A673 (cell line): ENCODE results near the gene PRSS27. TPM values are rescaled to one million over a fixed set of nuclear protein-coding genes. Genes with fewer than 3 reads are reported as not detected.

Experiments used
- BruUV-seq: library from RNA; stranded (reverse); fragments of 400-500 nt; replicated peaks from 2 replicates; lab custom pipeline; 2021; lab: Mats Ljungman, UMichigan
- CTCF ChIA-PET: fragments of 300-600 bp; sonication (Branson Sonifier 250); formaldehyde crosslinking; loops from one replicate; lab custom pipeline; 2022; ENCODE audit warnings: antibody characterized with exemption; lab: Charles Lee
- POLR2A ChIA-PET: fragments of 300-600 bp; sonication (Branson Sonifier 250); formaldehyde crosslinking; loops from one replicate; lab custom pipeline; 2022; ENCODE audit warnings: antibody characterized with exemption; ENCODE audit not compliant: low non-redundant PET; lab: Charles Lee
- DNase-seq: peaks from one replicate; pipeline ENCODE4 v3.0.0-alpha.2; 2015; ENCODE audit warnings: low spot score
- H3K27ac ChIP-seq: fragments of 200-600 bp; sonication (generic); 2 replicates; pipeline ENCODE4 v1.5.1; 2016; ENCODE audit warnings: mixed run types, low read depth, mild to moderate bottlenecking, mixed read lengths, antibody characterized with exemption, low read length; ENCODE audit not compliant: poor library complexity, severe bottlenecking
- H3K27me3 ChIP-seq: fragments of 200-600 bp; sonication (generic); replicated peaks from 2 replicates; pipeline ENCODE4 v1.6.1; 2017; ENCODE audit warnings: mixed run types, low read depth, mild to moderate bottlenecking, mixed read lengths, antibody characterized with exemption, low read length; ENCODE audit not compliant: insufficient read depth, poor library complexity
- H3K36me3 ChIP-seq: fragments of 200-600 bp; sonication (generic); 2 replicates; pipeline ENCODE4 v1.6.1; 2016; ENCODE audit warnings: mixed run types, mild to moderate bottlenecking, mixed read lengths, antibody characterized with exemption, low read length; ENCODE audit not compliant: insufficient read depth, poor library complexity, severe bottlenecking
- H3K4me1 ChIP-seq: fragments of 200-600 bp; sonication (generic); 2 replicates; pipeline ENCODE4 v1.6.1; 2017; ENCODE audit warnings: mixed run types, mild to moderate bottlenecking, mixed read lengths, antibody characterized with exemption, low read length; ENCODE audit not compliant: insufficient read depth, poor library complexity, severe bottlenecking
- H3K4me3 ChIP-seq: fragments of 200-600 bp; sonication (generic); 2 replicates; pipeline ENCODE4 v1.5.1; 2016; ENCODE audit warnings: low read depth, mixed run types, mild to moderate bottlenecking, mixed read lengths, low read length; ENCODE audit not compliant: poor library complexity, severe bottlenecking
- H3K9me3 ChIP-seq: fragments of 200-600 bp; sonication (generic); 2 replicates; pipeline ENCODE4 v1.6.1; 2016; ENCODE audit warnings: mixed run types, low read depth, mild to moderate bottlenecking, mixed read lengths, antibody characterized with exemption, low read length; ENCODE audit not compliant: poor library complexity, severe bottlenecking
- EZH2 ChIP-seq: fragments of 200-600 bp; sonication (generic); IDR thresholded peaks from 2 replicates; pipeline ENCODE4 v1.6.1; 2017; ENCODE audit warnings: borderline replicate concordance, low read depth, mild to moderate bottlenecking, mixed read lengths, antibody characterized with exemption, low read length; ENCODE audit not compliant: poor library complexity, severe bottlenecking
- intact Hi-C: fragments of 100-400 bp; cut with micrococcal nuclease; formaldehyde crosslinking; loops from one replicate; pipeline ENCODE4 v1.10.0; 2022; ENCODE audit not compliant: unreplicated experiment
- total RNA-seq: library from RNA; stranded (reverse); gene quantifications from 2 replicates; pipeline ENCODE4 v1.2.3, GENCODE V29; 2021
- TF ChIP-seq, protein P1 (sequence below): fragments of 300-800, 200-600 bp; sonication (generic); conservative IDR thresholded peaks from 2 replicates; pipeline ENCODE4 v1.5.1; 2017; ENCODE audit warnings: low read depth, mild to moderate bottlenecking, antibody characterized with exemption, low read length, moderate library complexity, mixed read lengths

PRSS27 gene
- total RNA-seq, 1 experiment from 2014 or later, result 1.3 TPM

DNA sequence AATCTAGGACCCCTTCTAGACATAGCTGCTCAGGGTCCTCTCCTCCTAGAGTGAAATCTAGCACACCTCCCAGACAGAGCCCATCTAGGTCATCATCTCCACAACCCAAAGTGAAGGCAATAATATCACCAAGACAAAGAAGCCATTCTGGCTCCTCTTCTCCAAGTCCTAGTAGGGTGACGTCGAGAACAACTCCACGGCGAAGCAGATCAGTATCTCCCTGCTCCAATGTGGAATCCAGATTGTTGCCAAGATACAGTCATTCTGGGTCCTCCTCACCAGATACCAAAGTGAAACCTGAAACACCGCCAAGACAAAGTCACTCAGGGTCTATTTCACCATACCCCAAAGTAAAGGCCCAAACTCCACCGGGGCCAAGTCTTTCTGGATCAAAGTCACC lies 43.1 kb upstream of the PRSS27 start:
- Histone ChIP-seq H3K27ac (no peak overlapping the region), H3K36me3 (peaks cover 100% of the 10 kb centered on the region), H3K9me3 (no peaks in the 10 kb centered on the region), H3K4me3 (no peak overlapping the region), H3K27me3 (no peaks in the 10 kb centered on the region), H3K4me1 (no peaks in the 10 kb centered on the region)
- no TSS peak for BruUV-seq
- ChIA-PET CTCF (no interaction called here), POLR2A (interaction anchor here (0.7 kb wide), 1 partner anchor 459 kb away, joined by 15 read pairs; no protein-coding TSS in a partner anchor)
- TF ChIP-seq, protein P1, sequence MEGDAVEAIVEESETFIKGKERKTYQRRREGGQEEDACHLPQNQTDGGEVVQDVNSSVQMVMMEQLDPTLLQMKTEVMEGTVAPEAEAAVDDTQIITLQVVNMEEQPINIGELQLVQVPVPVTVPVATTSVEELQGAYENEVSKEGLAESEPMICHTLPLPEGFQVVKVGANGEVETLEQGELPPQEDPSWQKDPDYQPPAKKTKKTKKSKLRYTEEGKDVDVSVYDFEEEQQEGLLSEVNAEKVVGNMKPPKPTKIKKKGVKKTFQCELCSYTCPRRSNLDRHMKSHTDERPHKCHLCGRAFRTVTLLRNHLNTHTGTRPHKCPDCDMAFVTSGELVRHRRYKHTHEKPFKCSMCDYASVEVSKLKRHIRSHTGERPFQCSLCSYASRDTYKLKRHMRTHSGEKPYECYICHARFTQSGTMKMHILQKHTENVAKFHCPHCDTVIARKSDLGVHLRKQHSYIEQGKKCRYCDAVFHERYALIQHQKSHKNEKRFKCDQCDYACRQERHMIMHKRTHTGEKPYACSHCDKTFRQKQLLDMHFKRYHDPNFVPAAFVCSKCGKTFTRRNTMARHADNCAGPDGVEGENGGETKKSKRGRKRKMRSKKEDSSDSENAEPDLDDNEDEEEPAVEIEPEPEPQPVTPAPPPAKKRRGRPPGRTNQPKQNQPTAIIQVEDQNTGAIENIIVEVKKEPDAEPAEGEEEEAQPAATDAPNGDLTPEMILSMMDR, result no peak
- no peak for TF ChIP-seq EZH2
- intact Hi-C loops, result no loop called here
- no peak for DNase-seq

DNA sequence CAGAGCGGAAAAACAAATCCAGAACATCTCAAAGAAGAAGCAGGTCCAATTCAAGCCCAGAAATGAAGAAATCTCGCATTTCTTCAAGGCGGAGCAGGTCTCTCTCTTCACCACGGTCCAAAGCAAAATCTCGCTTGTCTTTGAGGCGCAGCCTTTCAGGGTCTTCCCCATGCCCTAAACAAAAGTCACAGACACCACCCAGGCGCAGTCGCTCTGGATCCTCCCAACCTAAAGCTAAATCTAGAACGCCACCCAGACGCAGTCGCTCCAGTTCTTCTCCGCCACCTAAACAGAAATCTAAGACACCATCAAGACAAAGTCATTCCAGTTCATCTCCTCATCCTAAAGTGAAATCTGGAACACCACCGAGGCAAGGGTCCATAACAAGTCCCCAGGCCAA lies 42.7 kb upstream of the PRSS27 start:
- intact Hi-C loops, result no loop called here
- no peak overlapping the region for H3K27ac ChIP-seq
- no peaks in the 10 kb centered on the region for H3K4me1 ChIP-seq
- peaks cover 100% of the 10 kb centered on the region for H3K36me3 ChIP-seq
- H3K4me3 ChIP-seq, result no peak overlapping the region
- H3K27me3 ChIP-seq, result no peaks in the 10 kb centered on the region
- ChIA-PET POLR2A (interaction anchor here (0.7 kb wide), 1 partner anchor 459 kb away, joined by 15 read pairs; no protein-coding TSS in a partner anchor), CTCF (no interaction called here)
- no peak for DNase-seq
- no peaks in the 10 kb centered on the region for H3K9me3 ChIP-seq
- no TSS peak for BruUV-seq
- no peak for TF ChIP-seq EZH2
- TF ChIP-seq, protein P1, result no peak

DNA sequence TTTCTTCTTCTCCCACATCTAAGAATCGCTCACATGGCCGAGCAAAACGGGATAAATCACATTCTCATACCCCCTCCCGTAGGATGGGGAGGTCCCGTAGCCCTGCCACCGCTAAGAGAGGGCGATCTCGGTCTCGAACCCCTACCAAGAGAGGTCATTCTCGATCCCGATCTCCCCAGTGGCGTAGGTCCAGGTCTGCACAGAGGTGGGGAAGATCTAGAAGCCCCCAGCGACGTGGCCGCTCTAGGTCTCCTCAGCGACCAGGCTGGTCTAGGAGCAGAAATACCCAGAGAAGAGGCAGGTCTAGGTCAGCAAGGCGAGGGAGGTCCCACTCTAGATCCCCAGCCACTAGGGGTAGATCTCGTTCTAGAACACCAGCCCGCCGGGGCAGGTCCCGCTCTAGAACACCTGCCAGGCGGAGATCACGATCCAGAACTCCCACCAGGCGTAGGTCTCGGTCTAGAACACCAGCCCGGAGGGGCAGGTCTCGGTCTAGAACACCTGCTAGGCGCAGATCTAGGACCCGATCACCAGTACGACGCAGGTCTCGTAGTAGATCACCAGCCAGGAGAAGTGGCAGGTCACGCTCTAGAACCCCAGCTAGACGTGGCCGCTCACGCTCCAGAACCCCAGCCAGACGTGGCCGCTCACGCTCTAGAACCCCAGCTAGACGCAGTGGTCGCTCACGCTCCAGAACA lies 42.0 kb upstream of the PRSS27 start:
- no peak overlapping the region for H3K27ac ChIP-seq
- peaks cover 100% of the 10 kb centered on the region for H3K36me3 ChIP-seq
- no peak overlapping the region for H3K4me3 ChIP-seq
- BruUV-seq, result no TSS peak
- POLR2A ChIA-PET, result no interaction called here
- intact Hi-C loops, result no loop called here
- H3K9me3 ChIP-seq, result no peaks in the 10 kb centered on the region
- DNase-seq, result no peak
- no peak for TF ChIP-seq EZH2
- TF ChIP-seq, protein P1, result no peak
- CTCF ChIA-PET, result no interaction called here
- no peaks in the 10 kb centered on the region for H3K4me1 ChIP-seq
- no peaks in the 10 kb centered on the region for H3K27me3 ChIP-seq
